Measurements from ENCODE around the gene OR2V2. TPM values are rescaled to one million over a fixed set of nuclear protein-coding genes. Genes with fewer than 3 reads are reported as not detected.

Gene OR2V2, protein sequence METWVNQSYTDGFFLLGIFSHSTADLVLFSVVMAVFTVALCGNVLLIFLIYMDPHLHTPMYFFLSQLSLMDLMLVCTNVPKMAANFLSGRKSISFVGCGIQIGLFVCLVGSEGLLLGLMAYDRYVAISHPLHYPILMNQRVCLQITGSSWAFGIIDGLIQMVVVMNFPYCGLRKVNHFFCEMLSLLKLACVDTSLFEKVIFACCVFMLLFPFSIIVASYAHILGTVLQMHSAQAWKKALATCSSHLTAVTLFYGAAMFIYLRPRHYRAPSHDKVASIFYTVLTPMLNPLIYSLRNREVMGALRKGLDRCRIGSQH
- not detected in 2 replicates for total RNA-seq

DNA sequence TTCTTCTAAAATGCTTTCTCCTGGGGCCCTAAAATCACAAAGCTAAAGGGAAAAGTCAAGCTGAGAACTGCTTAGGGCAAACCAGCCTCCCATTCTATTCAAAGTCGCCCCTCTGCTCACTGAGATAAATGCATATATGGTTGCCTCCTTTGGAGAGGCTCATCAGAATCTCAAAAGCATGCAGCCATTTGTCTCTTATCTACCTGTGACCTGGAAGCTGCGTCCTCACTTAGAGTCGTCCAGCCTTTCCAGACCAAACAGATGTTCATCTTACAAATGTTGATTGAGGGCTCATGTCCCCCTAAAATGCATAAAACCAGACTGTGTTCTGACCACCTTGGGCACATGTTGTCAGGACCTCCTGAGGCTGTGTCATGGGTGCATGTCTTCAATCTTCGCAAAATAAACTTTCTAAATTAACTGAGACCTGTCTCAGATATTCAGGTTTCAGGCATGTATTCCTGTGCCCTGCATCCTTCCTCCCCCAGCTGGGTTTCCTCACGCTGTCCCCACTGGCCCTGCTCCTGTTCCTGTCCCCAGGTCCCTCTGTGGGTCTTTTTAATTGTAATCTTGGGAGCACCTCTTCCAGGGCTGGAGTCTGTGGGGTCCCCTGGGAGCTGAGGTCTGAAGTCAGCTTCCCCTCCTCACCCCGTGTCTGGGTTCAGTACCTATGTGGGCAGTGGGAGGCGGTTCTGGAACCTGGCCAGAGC lies at the start of gene OR2V2:
Gene OR2V2 (plus strand): TSS at position 660 of the 710 bp plus-strand sequence. CDS start 7,357 bp downstream, outside the sequence.

DNA sequence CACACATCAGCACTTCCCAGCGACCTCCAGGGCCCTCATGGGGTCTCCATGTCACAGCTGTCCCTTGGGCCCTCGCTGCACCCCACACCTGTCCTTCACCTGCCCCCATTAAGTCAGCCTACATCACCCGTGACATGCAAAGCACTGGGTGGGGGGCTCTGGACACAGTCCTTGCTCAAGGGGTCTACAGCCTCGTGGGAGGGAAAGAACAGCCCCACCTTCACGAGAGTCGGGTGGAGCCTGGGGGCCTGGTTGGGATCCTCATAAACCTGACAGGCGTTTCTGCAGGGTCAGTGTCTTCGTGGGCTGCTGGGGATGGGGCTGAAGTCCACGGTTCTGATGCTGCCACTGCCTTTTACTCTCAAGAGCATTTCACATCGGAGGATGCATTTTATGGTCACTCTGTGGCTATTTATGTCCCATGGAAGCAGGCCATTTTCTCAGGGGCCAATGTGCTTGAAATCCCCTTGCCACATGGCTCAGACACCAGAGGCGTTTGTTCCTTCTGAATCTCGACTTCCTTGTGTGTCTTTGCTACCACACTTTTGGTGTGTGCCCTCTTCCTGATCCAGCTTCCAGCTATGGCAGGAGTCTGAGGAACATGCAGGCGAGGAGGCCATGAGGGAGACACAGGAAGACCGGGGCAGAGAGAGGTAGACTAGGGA lies 16.4 kb upstream of the OR2V2 start, which contains the start of gene OR2V1:
Gene OR2V1 (minus strand): TSS at position 338 of the 665 bp plus-strand sequence. CDS start 5,865 bp downstream, outside the sequence.

GRCh38 chr5:181204826-181205760 lies 57.7 kb downstream of the OR2V2 start, which contains the start of gene TRIM7:
Gene TRIM7 (minus strand): TSS chr5:181205196. CDS start chr5:181205110, 86 bp downstream.

Other genes starting within 250 kb of the OR2V2 start
- gene BTNL8, start 248.4 kb upstream of the OR2V2 start, total RNA-seq: not detected in 2 replicates
- not detected in 2 replicates for gene BTNL3, start 158.7 kb upstream of the OR2V2 start, total RNA-seq
- gene BTNL9, start 107.3 kb upstream of the OR2V2 start, total RNA-seq: not detected in 2 replicates
- gene OR2V1, start 16.4 kb upstream of the OR2V2 start, total RNA-seq: under 0.01 TPM in 1 of 2 replicates, not detected in the other
- 1.7 and 3.0 TPM in 2 replicates for gene TRIM7, start 57.6 kb downstream of the OR2V2 start, total RNA-seq
- 21.2 and 23.2 TPM in 2 replicates for gene TRIM41, start 75.7 kb downstream of the OR2V2 start, total RNA-seq
- gene RACK1, start 96.3 kb downstream of the OR2V2 start, total RNA-seq: 4,132 and 7,422 TPM in 2 replicates
- 5.7 and 10.0 TPM in 2 replicates for gene TRIM52, start 113.6 kb downstream of the OR2V2 start, total RNA-seq
- 0.17 TPM in 1 of 2 replicates, not detected in the other for gene OR4F3, start 219.7 kb downstream of the OR2V2 start, total RNA-seq